Stimulated activated CD4-positive, alpha-beta T cell treated with anti-CD3 and anti-CD28 coated beads, Interleukin-12 subunit alpha, Interleukin-12 subunit beta, amount 100 ng/mL, for 24 hours (primary cell): ENCODE data around the gene LITAFD.
"Not testable (repeated sequence)": the region's sequence is repeated elsewhere in the genome, so short reads cannot be mapped to it uniquely, and the experiment has no call there.

ENCODE experiments used
- DNase-seq, 2 experiments: peaks; one replicate each; pipeline ENCODE4 v3.0.0-alpha.2; 2020; ENCODE audit warnings: low read depth in 2 of 2

The LITAFD gene

DNA sequence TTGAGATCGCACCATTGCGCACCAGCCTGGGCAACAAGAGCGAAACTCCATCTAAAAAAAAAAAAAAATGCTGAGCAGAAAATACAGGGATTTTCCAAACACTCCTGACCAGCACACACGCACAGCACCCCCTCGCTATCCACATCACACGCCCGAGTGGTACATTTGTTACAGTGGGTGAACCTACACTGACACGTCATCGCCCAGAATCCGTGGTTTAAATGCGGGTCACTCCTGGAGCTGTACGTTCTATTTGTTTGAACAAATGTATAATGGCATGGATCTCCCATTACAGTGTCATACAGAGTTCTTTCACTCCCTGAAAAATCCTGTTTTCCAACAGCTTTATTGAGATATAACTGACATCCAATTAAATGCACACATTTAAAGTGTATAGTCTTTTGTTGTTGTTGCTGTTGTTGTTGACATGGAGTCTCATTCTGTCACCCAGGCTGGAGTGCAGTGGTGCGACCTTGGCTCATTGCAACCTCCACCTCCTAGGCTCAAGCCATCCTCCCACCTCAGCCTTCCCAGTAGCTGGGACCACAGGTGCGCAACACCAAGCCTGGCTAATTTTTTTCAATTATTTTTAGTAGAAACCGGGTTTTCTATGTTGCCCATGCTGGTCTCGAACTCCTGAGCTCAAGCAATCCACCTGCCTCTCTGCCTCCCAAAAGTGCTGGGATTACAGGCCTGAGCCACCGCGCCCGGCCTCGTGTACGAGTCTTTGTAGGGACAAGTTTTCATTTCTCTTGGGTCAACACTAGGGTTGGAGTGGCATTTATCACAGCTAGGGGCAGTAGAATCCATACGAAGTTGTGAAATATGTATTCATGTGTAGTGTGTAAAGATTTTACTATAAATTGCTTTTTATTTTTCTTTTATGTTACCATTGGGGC, 8.9 kb upstream of the LITAFD start:
- DNase-seq: no peak

DNA sequence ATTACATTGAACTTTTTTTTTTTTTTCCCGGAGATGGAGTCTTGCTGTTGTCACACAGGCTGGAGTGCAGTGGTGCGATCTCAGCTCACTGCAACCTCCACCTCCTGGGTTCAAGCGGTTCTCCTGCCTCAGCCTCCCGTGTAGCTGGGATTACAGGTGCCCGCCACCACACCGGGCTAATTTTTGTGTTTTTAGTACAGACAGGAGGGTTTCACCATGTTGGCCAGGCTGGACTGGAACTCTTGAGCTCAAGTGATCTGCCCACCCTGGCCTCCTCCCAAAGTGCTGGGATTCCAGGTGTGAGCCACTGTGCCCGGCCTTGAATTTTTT, 8.3 kb upstream of the LITAFD start:
- not testable (repeated sequence) for DNase-seq

GRCh38 chr16:8874388-8874787, 7.8 kb upstream of the LITAFD start:
- no peak for DNase-seq

DNA sequence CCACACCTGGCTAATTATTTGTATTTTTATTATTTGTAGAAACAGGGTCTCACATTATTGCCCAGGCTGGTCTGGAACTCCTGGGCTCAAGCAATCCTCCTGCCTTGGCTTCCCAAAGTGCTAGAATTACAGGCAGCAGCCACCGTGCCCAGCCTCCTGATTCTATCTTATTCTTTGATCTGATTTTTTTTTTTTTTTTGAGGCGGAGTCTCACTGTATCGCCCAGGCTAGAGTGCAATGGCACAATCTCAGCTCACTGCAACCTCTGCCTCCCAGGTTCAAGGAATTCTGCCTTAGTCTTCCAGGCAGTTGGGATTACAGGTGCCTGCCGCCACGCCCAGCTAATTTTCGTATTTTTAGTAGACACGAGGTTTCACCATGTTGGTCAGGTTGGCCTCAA, 6.8 kb upstream of the LITAFD start:
- DNase-seq: not testable (repeated sequence)

DNA sequence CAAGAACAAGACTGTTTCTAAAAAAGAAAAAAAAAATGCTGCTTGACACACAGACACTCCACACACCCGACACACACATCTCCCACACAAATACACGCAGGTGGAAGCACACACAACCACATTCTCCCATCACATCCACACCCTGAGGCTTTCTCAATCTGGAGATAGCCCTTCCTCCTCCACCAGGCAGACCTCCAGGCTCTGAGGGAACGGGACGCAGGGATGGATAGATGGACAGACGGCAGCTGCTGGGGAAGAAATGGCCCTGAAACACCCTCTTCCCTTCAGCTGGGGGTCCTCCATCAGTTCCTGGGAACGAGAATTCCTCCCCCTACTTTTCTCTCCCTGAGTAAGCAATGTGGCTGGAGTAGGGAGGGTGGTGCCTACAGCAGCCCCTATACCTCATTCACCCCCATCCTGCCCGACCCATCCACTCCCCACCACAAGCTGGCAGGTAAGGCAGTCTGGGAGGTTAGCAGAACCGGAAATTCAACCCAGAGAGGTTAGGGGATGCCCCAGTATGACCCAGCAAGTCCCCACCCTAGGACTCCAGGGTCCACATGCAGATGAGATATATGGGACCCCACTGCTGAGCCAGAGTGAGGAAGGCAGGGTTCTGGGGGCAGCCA, 4.1 kb upstream of the LITAFD start:
- DNase-seq: no peak

DNA sequence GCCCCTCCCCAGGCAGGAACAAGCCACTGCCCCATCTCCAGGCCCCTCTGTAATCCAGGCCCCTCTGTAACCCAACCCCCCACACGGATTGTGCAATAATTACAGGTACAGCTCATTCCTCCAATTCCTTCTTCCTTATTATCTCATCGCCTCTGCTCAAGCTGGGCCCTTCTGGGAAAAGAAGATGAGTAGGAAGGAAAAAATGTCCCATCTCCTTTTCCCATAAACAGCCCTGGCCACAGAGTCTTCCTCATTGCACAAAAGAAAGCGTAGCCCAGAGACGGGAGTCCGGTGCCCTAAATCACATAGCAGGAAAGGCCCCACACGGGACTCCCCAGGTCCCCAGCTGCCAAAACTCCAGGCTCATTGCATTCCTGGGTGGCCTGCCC, 3.6 kb upstream of the LITAFD start:
- DNase-seq: no peak

DNA sequence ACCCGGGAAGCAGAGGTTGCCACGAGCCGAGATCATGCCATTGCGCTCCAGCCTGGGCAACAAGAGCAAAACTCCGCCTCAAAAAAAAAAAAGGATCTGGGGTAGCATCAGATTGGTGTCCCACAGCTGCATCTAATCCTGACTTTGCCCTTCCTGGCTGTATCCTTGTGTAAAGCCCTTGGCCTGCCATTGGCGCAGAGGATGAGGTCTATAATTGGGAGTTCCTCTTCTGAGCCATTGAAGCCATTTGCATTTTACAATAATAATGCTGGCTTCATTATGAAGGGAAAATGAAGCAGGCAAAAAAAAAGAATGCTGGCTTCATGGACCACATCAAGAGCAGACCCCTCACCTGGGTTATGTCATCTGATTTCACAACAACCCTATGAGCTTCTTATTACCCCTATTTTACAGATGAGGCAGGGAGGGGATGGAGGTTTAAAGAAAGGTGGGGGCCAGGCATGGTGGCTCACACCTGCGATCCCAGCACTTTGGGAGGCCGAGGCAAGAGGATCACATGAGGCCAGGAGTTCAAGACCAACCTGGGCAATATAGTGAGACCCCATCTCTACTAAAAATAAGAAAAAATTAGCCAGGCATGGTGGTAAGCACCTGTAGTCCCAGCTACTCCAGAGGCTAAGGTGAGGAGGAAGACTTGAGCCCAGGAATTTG, 1.2 kb upstream of the LITAFD start:
- no peak for DNase-seq

DNA sequence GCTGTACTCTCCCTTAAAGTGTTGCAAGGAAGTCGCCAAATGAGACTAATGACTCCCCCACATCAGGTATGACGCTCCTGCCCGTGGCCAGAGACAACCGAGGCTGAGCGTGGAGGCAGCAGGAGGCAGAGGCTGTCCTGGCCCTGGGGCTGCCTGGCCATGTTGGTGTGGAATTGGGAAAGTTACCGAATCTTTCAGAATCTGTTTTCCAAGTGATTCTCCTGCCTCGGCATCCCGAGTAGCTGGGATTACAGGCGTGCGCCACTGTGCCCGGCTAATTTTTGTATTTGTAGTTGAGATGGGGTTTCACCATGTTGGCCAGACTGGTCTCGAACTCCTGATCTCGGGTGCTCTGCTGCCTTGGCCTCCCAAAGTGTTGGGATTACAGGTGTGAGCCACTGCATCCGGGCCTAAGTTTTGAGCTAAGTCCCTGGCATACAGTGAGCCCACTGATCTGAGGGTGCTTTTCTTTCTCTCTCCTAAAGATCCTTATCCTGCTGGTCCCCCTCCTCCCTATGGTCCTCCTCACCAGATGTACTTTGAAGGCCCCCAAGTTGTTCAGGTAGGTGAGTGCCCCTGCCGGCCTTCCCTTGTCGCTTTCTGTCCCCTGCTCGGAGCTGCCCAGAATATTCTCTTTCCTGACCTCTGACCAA, 700 bp downstream of the LITAFD start:
- DNase-seq: no peak

DNA sequence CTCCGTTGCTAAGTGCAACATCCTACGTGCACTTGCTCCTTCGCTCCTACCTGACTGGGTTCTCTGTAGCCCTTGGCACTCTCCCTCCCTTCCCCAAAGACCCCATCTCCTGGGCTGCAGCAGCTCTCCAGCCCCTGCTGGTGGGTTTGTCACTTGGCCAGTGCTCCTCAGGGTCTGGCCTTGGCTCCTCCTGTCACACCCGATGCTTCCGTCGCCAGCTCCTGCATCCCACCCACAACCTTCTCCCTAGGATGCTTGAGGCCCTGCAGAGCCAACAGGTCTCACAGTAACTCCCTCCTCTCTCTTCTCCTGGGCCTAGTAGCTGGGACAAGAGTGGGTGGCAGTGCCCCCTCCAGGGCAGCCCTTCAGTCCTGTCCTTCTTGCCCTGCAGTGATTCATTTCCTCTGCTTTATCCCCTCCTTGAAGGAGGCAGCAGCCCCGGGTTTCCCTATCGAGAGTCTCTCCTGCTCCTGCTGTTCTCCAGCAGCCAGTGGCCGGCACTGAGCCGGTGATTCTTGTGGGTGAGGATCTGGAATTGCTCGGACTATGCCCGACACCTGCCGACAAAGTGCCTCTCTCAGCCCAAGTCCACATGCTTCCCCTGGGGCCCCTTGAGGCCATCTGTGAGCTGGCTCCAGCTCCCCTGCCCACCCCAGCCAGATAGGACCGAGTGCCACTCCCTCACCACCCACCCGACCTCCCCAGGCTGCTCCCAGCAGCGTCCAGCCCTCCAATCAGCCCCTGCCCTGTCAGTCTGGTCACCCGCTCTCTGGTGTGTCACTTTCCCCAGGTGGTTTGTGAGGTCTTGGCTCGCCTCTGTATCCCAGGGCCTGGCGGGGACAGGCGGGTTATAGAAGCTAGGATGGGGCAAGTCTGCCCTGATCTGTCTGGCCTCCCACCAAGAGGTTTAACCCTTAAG, 3.8 kb downstream of the LITAFD start:
- DNase-seq: no peak

DNA sequence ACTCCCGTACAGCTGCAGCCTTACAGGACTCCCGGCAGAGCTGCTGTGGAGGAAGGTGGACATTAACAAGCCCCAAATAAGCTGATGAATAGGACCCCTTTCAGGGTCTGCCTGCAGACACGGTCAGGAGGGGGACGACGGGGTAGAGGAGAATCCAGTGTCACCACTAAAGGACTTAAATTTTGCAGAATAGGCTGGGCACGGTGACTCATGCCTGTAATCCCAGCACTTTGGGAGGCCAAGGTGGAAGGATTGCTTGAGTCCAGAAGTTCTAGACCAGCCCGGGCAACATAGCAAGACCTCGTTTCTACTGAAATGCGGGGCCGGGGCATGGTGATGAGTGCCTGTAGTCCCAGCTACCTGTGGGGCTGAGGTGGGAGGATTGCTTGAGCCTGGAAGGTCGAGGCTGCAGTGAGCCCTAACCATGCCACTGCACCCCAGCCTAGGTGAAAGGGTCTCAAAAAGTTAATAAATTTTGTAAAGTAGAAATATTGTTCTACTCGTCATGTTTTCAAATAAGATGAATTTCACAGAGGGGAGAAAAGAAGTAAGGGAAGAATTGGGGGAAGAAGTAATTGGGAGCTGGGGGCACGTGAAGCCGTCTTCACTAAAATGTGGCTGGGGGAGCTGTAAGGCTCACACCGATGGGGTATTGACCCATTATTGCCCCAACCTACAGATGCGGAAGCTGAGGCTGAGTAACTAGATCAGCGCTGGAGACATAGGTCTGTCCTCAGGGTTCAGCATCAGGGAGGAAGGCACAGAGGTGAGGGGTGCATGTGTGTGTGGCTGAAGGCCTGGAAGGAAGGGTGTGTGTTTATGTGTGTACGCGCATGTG, 4.7 kb downstream of the LITAFD start:
- DNase-seq: no peak

DNA sequence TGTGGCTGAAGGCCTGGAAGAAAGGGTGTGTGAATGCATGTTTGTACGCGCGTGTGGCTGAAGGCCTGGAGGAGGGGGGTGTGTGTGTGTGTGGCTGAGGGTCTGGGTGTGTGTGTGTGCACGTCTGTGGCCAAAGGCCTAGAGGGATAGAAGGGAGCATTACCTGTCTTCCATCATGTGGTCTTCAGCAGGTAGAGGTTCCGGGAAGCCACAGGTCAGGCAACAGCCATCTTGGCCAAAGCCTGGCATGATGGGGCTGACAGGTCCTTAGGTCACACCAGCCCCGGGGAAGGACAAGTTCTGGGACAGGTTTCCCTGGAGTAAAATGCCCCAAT, 5.2 kb downstream of the LITAFD start:
- no peak for DNase-seq

DNA sequence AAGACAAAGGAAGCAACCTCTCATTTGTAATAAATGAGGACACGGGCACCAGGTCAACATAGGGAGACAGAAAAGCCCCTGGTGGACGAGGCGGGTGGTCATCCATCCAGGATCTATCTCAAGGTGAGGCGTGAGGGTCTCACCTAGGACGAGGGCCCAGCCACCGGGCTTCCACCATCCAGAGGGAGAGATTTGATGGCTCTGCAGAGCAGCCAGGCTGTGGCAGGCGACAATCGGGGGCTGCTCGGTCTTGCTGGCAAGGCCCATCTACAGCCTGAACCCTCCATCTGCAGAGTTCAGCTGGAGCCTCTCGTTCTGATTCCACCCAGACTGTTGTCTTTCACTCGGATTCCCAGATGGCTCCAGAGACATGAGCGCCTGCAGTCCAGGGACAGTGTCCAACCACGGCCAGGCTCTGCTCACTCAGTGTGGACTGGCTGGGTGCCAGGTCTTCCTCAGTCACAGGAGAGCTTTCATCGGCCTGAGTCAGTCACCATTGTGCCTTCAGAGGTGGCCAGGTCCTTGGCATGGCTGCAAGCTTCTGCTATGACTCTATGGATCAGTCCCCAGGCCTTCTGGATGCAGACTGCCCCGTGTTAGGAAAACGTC, 5.9 kb downstream of the LITAFD start:
- no peak for DNase-seq

GRCh38 chr16:8888951-8889892, 7.1 kb downstream of the LITAFD start:
- DNase-seq: no peak

DNA sequence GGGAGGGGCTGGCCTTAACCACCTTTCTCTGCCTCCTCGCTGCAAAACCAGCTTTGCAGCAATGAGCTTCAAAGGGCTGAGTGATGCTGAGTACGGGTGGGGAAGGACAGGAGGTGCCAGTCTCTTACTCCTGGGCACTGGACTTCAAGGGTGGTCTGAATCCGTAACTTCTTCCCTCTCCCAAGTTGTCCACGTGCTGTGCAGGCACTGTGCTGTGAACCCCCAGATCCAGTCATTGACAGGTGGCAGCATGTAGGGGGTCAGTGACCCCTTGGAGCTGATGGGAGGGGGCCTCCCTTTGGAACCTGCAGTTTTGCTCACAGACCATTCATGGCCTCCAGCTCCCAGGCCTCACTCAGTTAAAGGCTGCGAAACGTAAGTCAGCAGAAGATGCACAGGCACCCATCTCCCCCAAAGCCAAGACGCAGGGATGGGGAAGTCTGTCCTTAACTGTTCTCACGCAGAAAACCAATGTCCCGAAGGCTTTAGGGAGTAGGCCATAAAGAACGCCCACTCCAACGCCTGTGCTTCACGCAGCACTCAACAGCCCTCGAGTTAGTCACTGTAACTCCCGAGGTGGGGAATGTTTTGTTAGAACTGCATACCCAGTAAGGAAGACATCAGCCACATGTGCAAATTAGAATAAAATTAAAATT, 7.9 kb downstream of the LITAFD start:
- DNase-seq: no peak

DNA sequence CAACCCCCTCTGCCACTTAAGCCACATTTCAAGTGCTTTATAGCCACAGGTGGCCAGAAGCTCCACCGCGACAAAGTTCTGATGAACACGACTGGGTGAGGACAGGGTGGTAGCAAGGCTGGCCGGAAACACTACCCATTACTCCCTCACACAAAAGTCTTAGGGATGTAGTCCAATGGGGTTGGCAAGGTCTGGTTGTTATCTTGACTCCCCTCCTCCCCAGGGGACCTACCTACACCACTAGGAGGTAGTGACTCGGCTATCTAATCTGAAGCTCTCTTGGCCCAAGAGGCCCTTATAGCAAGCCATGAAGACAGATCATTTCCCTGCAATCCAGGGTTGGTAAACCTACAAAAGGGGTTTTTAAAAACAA, 8.4 kb downstream of the LITAFD start:
- no peak for DNase-seq

DNA sequence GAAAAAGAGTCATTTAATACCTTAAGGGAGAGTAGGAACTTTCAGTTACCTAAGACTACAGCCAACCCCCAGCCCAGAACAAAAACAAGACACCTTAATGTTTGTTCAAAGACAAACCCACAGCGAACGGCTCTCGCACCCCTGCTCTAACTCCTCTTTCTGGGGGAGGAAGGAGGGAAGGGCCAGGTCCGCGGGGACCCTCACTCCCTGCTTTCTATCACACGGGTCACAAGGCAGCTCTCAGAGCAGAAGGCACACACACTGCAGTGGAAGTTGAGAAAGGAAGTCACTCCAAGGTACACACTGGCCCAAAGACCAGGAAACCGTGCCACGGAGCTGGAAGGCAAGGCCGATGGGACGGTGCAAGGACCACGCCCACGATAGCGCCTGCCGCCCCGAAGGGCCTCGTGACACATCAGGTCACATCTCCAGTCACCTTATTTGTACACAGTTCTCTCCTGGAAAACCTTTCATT, 10.0 kb downstream of the LITAFD start:
- no peak for DNase-seq

DNA sequence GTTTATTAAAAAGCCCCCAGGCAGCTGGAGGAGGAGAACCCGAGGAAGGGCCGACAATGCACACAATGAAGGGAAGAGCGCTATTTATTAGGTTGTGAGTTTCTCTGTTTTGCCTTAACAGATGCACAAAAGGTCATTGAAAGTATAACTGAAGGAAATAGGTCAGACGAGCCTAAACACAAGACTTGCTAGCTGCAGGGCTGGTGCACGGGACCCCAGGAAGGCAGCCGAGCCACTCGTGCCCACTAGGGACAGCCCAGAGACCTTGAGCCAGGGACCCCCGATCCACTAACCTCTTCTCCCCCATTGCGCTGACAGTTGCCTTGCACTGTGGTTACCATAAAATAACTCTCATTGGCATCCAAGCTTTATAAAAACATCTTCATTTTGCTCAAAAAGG, 11.3 kb downstream of the LITAFD start:
- no peak for DNase-seq

DNA sequence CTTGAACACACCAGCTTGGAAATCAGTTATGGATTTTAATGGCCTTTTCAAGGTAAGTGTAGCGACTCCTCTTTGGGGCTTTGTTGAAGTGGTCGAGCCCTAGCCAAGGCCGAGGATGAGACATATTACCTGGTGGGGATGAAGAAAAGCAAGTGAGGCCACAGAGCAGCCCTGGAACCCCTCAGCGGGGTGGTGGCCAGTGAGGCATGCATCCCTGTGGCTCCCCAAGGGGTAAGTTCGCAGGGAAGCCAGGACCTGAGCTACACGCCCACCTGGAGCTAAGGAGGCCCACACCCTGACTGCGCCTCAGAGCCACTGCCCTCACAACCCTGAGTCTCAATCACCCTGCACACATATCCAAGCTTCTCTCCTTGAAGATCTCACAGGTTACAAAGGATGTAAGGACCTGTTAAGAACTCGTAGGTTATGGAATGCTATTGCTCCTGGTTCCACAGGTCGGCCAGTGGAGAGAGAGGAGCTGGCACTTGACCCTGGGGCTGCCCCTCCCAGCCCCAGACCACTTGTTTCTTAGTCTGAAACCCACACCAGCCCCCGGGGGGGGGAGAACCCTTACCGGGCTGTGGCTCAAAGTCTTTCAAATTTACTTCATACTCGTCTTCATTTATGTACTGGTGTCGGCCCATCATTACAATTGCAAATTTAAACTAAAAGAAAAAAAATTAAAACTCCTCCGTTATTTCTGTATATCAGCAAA, 12.0 kb downstream of the LITAFD start:
- DNase-seq: no peak
